H54 (cell line): Measurements from ENCODE around the gene ABCG2.
A peak's percentile ranks its signal among the peaks of the same experiment; 100 is the strongest.
"Not testable (repeated sequence)": the region's sequence is repeated elsewhere in the genome, so short reads cannot be mapped to it uniquely, and the experiment has no call there.

Source experiments
- DNase-seq: peaks from one replicate; pipeline ENCODE4 v3.0.0; 2011; ENCODE audit warnings: low spot score, mixed read lengths; ENCODE audit not compliant: insufficient read length
- FAIRE-seq: peaks from 3 replicates; lab custom pipeline; 2011; peaks lifted over from hg19 to GRCh38; lab: Jason Lieb, UNC
- POLR2A ChIP-seq: IDR thresholded peaks from 2 replicates; pipeline ENCODE4 v1.6.1; 2011; ENCODE audit warnings: low read depth, mild to moderate bottlenecking, low read length

Gene ABCG2

DNA sequence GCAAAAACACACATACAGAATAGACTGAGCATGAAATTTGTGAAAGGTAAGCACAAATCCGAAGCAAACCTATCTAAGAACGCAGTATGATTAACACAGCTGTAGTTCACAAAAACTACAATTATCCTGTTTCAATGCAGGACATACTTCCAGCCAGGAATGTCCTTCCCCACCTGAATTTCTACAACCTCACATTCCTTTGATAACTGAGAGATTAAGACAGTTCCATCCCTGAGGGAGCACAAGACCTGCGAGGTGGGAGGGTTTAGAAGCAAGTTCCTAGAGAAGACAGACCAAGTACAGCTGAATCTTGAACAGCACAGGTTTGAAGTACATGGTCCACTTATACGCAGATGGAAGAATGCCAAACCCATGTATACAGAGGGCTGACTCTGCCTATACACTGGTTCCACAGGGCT lies 10.6 kb downstream of the ABCG2 start:
- DNase-seq, result no peak
- TF ChIP-seq POLR2A, result no peak
- no peak for FAIRE-seq

DNA sequence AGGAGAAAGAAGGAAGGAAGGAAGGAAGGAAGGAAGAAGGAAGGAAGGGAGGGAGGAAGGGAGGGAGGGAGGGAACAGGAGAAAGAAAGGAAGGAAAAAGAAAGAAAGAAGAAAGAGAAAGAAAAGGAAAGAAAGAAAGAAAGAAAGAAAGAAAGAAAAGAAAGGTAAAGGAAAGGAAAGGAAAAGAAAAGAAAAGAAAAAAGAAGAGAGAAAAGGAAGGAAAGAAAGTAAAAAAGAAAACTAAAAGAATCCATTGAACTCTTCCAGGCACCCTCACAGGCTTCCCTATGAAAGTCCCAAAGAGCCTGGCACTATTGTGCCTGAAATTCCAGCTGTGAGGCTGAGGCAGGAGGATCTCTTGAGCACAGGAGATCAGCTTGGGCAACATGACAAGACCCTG lies 11.5 kb downstream of the ABCG2 start:
- TF ChIP-seq POLR2A, result no peak
- FAIRE-seq, result no peak
- no peak for DNase-seq

DNA sequence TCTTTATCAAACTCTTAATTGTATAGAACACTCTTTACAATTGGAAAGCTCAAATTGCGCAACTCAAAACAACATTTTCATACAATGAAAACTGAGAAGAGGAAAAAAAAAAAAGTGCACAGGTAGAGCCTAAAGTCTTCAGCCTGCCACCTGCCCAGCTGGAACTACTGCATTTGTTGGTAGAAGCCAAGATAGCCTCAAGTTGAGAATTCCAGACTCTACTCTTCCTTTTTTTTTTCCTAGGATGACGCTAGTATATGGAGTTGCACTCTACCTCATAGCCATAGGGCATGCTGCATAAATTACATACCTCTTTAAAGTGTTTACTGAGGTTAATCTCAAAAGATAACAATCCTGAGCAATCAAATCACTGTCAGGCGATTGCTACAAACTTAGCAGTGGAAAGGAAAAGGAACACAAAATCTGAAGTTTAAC lies 13.6 kb downstream of the ABCG2 start:
- DNase-seq (no peak), FAIRE-seq (no peak)
- no peak for TF ChIP-seq POLR2A

DNA sequence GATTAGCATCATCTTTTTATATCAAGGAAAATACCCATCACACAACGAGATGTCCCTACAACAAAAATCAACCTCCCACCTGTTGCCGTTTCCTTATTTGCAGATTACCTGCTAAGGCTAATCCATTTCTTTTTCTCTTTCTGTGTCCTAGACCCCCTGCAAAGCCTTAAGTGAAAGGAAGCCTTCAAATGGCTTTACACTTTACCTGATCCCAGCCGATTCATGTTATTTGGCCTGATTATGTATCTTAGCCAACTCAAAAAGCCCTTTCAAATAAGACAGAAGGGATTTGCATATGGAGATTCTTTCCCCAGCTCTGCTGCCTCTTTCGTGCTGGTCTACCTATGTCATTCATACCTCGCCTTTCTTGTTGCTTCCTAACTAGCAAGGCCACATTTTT lies 14.4 kb downstream of the ABCG2 start:
- peak; percentile 20 for FAIRE-seq
- no peak for DNase-seq
- no peak for TF ChIP-seq POLR2A

DNA sequence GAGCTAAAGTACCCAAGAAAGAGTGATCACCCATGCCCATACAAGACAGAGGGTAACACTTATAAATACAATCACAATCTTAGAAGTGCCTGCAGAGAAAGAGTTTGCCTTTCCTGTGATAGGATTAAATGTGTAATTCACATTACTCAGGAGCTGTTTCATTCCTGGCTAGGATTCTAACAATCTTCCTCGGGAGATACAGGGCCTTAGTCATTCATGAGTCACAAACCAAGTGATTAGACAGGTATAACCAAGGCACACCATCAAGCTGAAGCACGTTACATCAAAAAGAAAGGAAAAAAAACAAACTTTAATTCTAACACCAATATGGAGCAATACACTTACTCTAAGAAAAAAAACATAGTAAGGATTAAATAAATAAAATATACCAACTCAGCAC lies 14.9 kb downstream of the ABCG2 start:
- peak; percentile 72 for FAIRE-seq

DNA sequence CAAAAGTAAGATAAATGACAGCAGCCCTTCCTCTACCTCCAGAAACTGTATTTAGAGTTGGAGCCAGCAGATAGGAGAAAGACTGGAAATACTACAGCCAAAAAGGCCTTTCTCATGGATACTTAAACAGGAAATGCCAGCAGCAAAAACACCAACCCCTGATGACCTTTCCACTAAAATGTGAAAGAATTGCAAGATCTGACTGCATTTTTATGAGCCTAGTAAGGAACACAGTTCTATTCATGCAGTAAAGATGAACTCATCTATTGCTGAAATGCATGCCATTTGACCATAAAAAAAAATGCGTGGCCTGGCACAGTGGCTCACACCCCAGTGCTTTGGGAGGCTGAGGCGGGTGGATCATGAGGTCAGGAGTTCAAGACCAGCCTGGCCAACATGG lies 19.9 kb downstream of the ABCG2 start:
- peak; percentile 23 for FAIRE-seq

More for the DNA sequence above, 14.9 kb downstream of the ABCG2 start:
- TF ChIP-seq POLR2A, result no peak
- DNase-seq, result no peak

DNA sequence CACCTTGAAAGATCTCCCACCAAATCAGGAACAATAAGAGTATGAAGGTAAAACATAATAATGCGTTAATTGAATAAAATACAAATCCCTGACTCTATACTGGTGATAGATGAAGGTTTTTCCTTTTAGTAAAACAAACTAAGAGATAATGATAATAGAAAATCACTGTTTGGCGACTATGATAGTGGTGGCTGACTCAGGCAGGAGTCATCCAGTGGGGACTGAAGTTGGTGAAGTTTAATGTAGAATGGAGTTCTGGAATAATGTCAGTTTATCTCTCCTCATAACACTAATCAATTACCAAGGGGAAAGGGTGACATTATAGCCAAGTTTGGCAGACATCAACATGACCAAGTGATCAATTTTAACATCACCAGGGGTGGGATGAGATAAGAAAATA lies 21.3 kb downstream of the ABCG2 start:
- DNase-seq, result no peak
- no peak for TF ChIP-seq POLR2A
- no peak for FAIRE-seq

More for the DNA sequence above, 19.9 kb downstream of the ABCG2 start:
- no peak for DNase-seq
- no peak for TF ChIP-seq POLR2A

DNA sequence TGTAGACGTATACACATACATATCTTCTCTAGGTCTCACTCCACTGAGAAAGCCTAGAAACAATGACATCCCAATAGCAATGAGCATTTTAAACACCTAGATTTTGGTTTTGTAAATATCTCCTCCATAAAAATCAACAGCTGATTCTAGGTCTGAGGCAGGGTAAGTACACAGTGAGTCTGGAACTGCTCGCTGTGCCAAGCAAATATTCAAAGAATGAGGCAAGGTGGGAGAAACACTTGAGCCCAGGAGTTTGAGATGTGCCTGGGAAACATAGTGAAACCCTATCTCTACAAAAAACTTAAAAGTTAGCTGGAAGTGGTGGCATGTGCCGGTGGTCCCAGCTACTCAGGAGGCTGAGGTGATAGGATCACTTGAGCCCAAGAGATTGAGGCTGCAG lies 22.2 kb downstream of the ABCG2 start:
- no peak for TF ChIP-seq POLR2A
- no peak for FAIRE-seq
- DNase-seq, result no peak

DNA sequence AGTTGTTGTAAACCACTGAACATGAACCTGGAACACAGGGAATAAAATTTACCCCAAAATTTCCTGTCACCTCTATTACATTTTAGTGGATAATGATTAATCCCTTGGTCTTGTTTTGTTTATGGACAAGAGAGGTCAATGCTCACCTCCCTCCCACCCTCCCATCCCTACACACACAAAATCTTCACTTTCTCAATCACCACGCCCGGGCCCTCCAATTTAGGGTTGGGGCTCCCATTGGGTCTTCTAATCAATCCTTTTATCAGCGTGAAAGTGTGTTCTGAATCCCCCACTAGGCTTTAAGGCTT lies 23.1 kb downstream of the ABCG2 start:
- FAIRE-seq, result no peak
- no peak for TF ChIP-seq POLR2A
- no peak for DNase-seq

DNA sequence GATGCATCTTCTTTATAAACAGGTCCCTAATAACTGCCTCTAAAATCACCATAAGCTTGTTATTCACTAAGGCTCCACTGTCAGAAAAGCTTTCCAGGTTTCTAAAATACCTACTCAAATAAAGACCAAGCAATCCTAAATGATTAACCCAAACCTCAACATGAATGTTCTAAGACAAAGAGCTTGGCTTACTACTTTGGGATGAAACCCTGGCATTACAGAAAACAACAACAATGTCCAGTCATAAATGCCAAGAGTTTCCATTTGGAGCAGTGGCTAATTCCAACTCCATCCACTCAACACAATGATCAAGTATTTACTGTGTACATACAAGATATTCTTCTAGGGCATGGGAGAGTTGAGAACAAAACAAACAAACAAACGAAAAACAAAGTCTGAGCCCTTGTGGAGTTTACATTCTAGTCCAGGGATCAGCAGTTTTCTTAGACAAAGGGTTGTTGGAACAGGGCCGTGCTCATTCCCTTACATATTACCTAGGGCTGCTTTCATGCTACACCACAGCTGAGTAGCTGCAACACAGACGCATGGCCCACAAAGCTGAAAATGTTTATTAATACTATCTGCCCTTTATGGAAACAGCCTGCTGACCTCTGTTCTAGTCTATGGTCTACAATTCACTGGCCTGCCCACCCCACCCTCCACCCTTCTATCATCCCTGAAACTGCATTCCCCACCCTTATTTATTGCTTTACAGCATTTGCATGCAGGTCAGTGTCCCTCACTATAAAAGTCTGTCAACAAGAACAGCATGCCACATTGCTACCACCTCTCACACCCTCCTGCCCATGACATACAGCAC lies 23.7 kb downstream of the ABCG2 start:
- FAIRE-seq (no peak), DNase-seq (no peak)
- no peak for TF ChIP-seq POLR2A

GRCh38 chr4:88134111-88134510 lies 24.3 kb downstream of the ABCG2 start:
- DNase-seq, result no peak
- no peak for FAIRE-seq
- no peak for TF ChIP-seq POLR2A

GRCh38 chr4:88130544-88131305 lies 27.7 kb downstream of the ABCG2 start:
- FAIRE-seq (no peak), DNase-seq (no peak)
- no peak for TF ChIP-seq POLR2A

DNA sequence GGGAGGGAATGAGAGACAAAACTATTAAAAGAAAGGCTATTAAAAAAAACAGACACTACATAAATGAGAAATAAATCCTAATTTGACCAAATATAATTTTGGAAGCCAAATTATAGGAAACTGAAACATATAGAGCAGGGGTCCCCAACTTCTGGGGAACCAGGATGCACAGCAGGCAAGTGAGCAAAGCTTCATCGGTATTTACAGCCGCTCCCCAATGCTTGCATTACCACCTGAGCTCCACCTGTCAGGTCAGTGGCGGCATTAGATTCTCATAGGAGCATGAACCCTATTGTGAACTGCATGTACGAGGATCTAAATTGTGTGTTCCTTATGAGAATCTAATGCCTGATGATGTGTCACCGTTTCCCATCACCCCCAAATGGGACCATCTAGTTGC lies 28.4 kb downstream of the ABCG2 start:
- DNase-seq (no peak), FAIRE-seq (no peak)
- TF ChIP-seq POLR2A, result no peak

DNA sequence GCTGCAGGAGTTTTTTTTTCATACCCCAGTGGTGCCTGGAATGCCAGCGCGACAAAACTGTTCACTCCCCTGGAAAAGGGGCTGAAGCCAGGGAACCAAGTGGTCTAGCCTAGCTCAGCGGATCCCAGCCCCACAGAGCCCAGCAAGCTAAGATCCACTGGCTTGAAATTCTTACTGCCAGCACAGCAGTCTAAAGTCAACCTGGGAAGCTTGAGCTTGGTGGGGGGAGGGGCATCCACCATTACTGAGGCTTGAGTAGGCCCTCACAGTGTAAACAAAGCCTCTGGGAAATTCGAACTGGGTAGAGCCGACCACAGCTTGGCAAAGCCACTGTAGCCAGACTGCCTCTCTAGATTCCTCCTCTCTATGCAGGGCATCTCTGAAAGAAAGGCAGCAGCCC lies 36.2 kb downstream of the ABCG2 start:
- not testable (repeated sequence) for DNase-seq

GRCh38 chr4:88119943-88120342 lies 38.5 kb downstream of the ABCG2 start:
- no peak for FAIRE-seq
- TF ChIP-seq POLR2A, result no peak
- no peak for DNase-seq

More for the DNA sequence above, 36.2 kb downstream of the ABCG2 start:
- not testable (repeated sequence) for FAIRE-seq
